Adrenal gland (tissue), 5 donors: ENCODE measurements around the gene RPS6KC1.

Source experiments
- CTCF ChIP-seq, 6 experiments: fragments of 450-650 bp in 4 of 6; fragments of 200-600 bp in 2 of 6; sonication (generic) in 1 of 6; IDR thresholded peaks; 1 replicate in 5 of 6; 2 replicates in 1 of 6; pipeline versions ENCODE4 v1.5.1 to v1.8.0; 2016 to 2021; ENCODE audit warnings: antibody characterized with exemption in 6 of 6, mild to moderate bottlenecking in 2 of 6, moderate library complexity in 1 of 6
- POLR2A ChIP-seq, 2 donors: fragments of 450-650 bp; IDR thresholded peaks; one replicate each; pipeline ENCODE4 v1.6.1; 2017; ENCODE audit warnings: antibody characterized with exemption in 2 of 2, mild to moderate bottlenecking in 2 of 2, moderate library complexity in 1 of 2
- donor health status: DM: no; HTN: no; CAD: no.

- no peak for TF ChIP-seq CTCF (IDR thresholded peaks at IDR 0.05)
- TF ChIP-seq POLR2A (IDR thresholded peaks at IDR 0.05): no peak
These were observed 216.1 kb downstream of the RPS6KC1 start for GRCh38 chr1:213266983-213267772.
